WTC11 (cell line): Measurements from ENCODE around the gene ANKRD66. TPM values are rescaled to one million over a fixed set of nuclear protein-coding genes. Genes with fewer than 3 reads are reported as not detected.

ENCODE experiments used
- ATAC-seq: fragments of 200-7000 bp; cut with Tn5 transposase; 2 replicates; pipeline ENCODE4 v1.10.0; 2021; ENCODE audit warnings: mild to moderate bottlenecking, moderate library complexity
- CTCF ChIA-PET: fragments of 300-600 bp; sonication (Branson Sonifier 250); formaldehyde crosslinking; loops from one replicate; lab custom pipeline; 2021; ENCODE audit warnings: antibody characterized with exemption; lab: Charles Lee
- POLR2A ChIA-PET: fragments of 350-600 bp; sonication (Branson Sonifier 250); formaldehyde crosslinking; loops from one replicate; lab custom pipeline; 2021; ENCODE audit warnings: antibody characterized with exemption; lab: Charles Lee
- DNase-seq: peaks from one replicate; pipeline ENCODE4 v3.0.0; 2021; ENCODE audit warnings: low spot score
- H3K27ac Mint-ChIP-seq: 2 replicates; pipeline ENCODE4 v1.8.0; 2021; ENCODE audit warnings: mixed read lengths
- H3K27me3 Mint-ChIP-seq: 2 replicates; pipeline ENCODE4 v1.8.0; 2021; ENCODE audit warnings: low read depth, mild to moderate bottlenecking, moderate library complexity, mixed read lengths
- H3K36me3 Mint-ChIP-seq: 2 replicates; pipeline ENCODE4 v1.8.0; 2021; ENCODE audit warnings: mixed read lengths
- H3K4me1 Mint-ChIP-seq: 2 replicates; pipeline ENCODE4 v1.8.0; 2022; ENCODE audit warnings: mixed read lengths
- H3K4me3 Mint-ChIP-seq: 2 replicates; pipeline ENCODE4 v1.8.0; 2021; ENCODE audit warnings: mild to moderate bottlenecking, moderate library complexity, mixed read lengths
- H3K9me3 Mint-ChIP-seq: 2 replicates; pipeline ENCODE4 v1.8.0; 2021; ENCODE audit warnings: mixed read lengths
- AFF4 ChIP-seq: sonication (generic); formaldehyde crosslinking; IDR thresholded peaks from 2 replicates; pipeline ENCODE4 v1.8.1; 2023; ENCODE audit warnings: mild to moderate bottlenecking, missing genetic modification reagents, borderline replicate concordance
- ATF1 ChIP-seq: sonication (generic); formaldehyde crosslinking; IDR thresholded peaks from 2 replicates; pipeline ENCODE4 v1.8.1; 2023; ENCODE audit warnings: mild to moderate bottlenecking, moderate library complexity, missing genetic modification reagents
- ESRRA ChIP-seq: sonication (generic); formaldehyde crosslinking; IDR thresholded peaks from 2 replicates; pipeline ENCODE4 v1.8.1; 2022; ENCODE audit warnings: mild to moderate bottlenecking, missing genetic modification reagents, borderline replicate concordance
- GRHL2 ChIP-seq: fragments of 250-450 bp; sonication (Bioruptor Pico); IDR thresholded peaks from 2 replicates; pipeline ENCODE4 v1.8.0; 2022; ENCODE audit warnings: mild to moderate bottlenecking, moderate library complexity; ENCODE audit not compliant: insufficient replicate concordance, severe bottlenecking
- HMGA2 ChIP-seq: fragments of 250-450 bp; sonication (Bioruptor Pico); IDR thresholded peaks from 2 replicates; pipeline ENCODE4 v1.4.0; 2021; ENCODE audit warnings: mild to moderate bottlenecking, moderate library complexity
- KAT7 ChIP-seq: sonication (generic); formaldehyde crosslinking; IDR thresholded peaks from 2 replicates; pipeline ENCODE4 v1.8.1; 2023; ENCODE audit warnings: missing genetic modification reagents, mild to moderate bottlenecking, borderline replicate concordance
- MAX ChIP-seq: sonication (generic); formaldehyde crosslinking; IDR thresholded peaks from 2 replicates; pipeline ENCODE4 v1.8.0; 2022; ENCODE audit warnings: mild to moderate bottlenecking, missing genetic modification reagents
- PRRX2 ChIP-seq: fragments of 250-450 bp; sonication (Bioruptor Pico); IDR thresholded peaks from 2 replicates; pipeline ENCODE4 v1.8.0; 2021; ENCODE audit warnings: mild to moderate bottlenecking
- SMAD4 ChIP-seq: sonication (generic); formaldehyde crosslinking; IDR thresholded peaks from 2 replicates; pipeline ENCODE4 v1.8.0; 2022; ENCODE audit warnings: mild to moderate bottlenecking, missing genetic modification reagents
- TCF7 ChIP-seq: sonication (generic); formaldehyde crosslinking; IDR thresholded peaks from 2 replicates; pipeline ENCODE4 v1.8.0; 2022; ENCODE audit warnings: mild to moderate bottlenecking, low read depth, missing genetic modification reagents, moderate library complexity
- ZNF317 ChIP-seq: sonication (generic); formaldehyde crosslinking; IDR thresholded peaks from 2 replicates; pipeline ENCODE4 v1.8.1; 2023; ENCODE audit warnings: low read depth, mild to moderate bottlenecking, moderate library complexity, missing genetic modification reagents, borderline replicate concordance
- ZNF396 ChIP-seq: fragments of 250-450 bp; sonication (Bioruptor Pico); IDR thresholded peaks from 2 replicates; pipeline ENCODE4 v1.8.0; 2021; ENCODE audit warnings: mild to moderate bottlenecking, moderate library complexity, borderline replicate concordance
- ZNF532 ChIP-seq: fragments of 250-450 bp; sonication (Bioruptor Pico); IDR thresholded peaks from 2 replicates; pipeline ENCODE4 v1.9.0; 2021; ENCODE audit warnings: mild to moderate bottlenecking, borderline replicate concordance
- total RNA-seq: library from RNA; stranded (reverse); gene quantifications from 3 replicates; pipeline ENCODE4 v1.2.3, GENCODE V29; 2021
- TF ChIP-seq, protein P1 (sequence below): fragments of 200-600 bp; IDR thresholded peaks from 2 replicates; pipeline ENCODE4 v1.8.0; 2022; ENCODE audit warnings: antibody characterized with exemption
- TF ChIP-seq, protein P2 (sequence below): sonication (generic); formaldehyde crosslinking; IDR thresholded peaks from 2 replicates; pipeline ENCODE4 v1.8.0; 2022; ENCODE audit warnings: missing genetic modification reagents

Gene ANKRD66
- total RNA-seq, 1 experiment from 2014 or later: not detected

GRCh38 chr6:46772016-46772415 lies 25.3 kb downstream of the ANKRD66 start:
- no peak for TF ChIP-seq ZNF317 (CRISPR knock-in tag)
- TF ChIP-seq, protein P1, sequence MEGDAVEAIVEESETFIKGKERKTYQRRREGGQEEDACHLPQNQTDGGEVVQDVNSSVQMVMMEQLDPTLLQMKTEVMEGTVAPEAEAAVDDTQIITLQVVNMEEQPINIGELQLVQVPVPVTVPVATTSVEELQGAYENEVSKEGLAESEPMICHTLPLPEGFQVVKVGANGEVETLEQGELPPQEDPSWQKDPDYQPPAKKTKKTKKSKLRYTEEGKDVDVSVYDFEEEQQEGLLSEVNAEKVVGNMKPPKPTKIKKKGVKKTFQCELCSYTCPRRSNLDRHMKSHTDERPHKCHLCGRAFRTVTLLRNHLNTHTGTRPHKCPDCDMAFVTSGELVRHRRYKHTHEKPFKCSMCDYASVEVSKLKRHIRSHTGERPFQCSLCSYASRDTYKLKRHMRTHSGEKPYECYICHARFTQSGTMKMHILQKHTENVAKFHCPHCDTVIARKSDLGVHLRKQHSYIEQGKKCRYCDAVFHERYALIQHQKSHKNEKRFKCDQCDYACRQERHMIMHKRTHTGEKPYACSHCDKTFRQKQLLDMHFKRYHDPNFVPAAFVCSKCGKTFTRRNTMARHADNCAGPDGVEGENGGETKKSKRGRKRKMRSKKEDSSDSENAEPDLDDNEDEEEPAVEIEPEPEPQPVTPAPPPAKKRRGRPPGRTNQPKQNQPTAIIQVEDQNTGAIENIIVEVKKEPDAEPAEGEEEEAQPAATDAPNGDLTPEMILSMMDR: no peak
- no peak for TF ChIP-seq SMAD4 (CRISPR knock-in tag)
- no peak for TF ChIP-seq GRHL2 (CRISPR knock-in tag)
- TF ChIP-seq, all 79 proteins: peak for 0
- Mint-ChIP-seq H3K4me3 (no peak overlapping the region), H3K36me3 (no peaks in the 10 kb centered on the region; the same call in 1 of the 2 replicates), H3K4me1 (peaks cover 4% of the 10 kb centered on the region), H3K9me3 (peaks cover 14% of the 10 kb centered on the region), H3K27me3 (no peaks in the 10 kb centered on the region), H3K27ac (no peak overlapping the region)
- ChIA-PET CTCF (no interaction called here), POLR2A (no interaction called here)
- ATAC-seq: no peak
- DNase-seq: no peak

DNA sequence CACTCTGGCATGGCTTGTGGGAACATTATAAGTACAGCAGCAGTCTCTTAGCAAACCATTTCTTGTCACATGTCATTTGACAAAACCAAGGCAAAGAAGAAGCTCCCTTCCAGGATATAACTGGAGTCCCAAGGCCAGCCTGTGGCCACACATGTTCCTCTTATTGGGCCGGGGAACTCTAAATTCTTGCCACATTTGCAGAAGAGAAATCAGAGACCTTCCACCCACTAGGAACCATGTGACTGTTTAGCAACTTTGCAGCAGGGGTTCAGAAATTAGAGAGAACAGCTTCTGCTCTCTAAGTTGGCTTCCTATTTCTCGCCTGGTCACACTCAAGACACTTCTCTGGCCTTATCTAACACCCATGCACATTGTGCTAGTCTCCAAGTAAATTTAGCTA lies 26.0 kb downstream of the ANKRD66 start:
- no peak for TF ChIP-seq PRRX2
- TF ChIP-seq MAX: no peak
- no peak for TF ChIP-seq ZNF396 (CRISPR knock-in tag)
- ChIA-PET CTCF (no interaction called here), POLR2A (interaction anchor here (0.5 kb wide), 1 partner anchor 576 kb away, joined by 7 read pairs; no protein-coding TSS in a partner anchor)
- no peak for ATAC-seq
- Mint-ChIP-seq H3K36me3 (no peaks in the 10 kb centered on the region; the same call in 1 of the 2 replicates), H3K4me1 (peaks cover 4% of the 10 kb centered on the region), H3K27ac (no peak overlapping the region), H3K27me3 (no peaks in the 10 kb centered on the region), H3K4me3 (no peak overlapping the region), H3K9me3 (peaks cover 6% of the 10 kb centered on the region)
- no peak for DNase-seq

DNA sequence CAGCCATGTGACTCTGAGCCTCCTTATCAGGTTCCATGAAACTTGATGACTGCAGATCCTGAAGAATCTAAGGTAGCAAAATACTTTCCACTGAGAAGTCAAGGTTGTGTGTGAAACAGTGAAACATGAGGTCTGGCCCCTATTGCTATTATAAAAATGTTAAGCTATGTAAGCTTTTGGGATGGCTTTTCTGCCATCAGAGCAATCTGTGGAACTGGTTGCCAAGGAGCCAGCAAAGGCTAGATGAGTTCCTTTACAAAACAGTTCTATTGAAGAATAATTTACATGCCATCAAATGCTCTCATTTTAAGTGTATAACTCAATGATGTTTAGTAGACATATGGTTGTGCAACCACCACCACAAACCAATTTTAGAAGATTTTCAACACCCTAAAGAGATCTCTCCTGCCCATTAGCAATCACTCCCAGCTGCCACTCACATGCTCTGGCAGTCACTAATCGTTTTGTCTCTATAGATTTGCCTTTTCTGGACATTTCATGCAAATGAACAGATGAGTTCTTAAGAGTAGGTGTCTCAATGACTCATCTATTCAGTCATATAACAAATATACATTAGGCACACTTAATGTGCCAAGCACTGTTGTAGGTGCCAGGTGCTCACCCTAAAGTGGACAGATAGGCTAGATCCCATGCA lies 26.6 kb downstream of the ANKRD66 start:
- Mint-ChIP-seq H3K27me3 (no peaks in the 10 kb centered on the region), H3K36me3 (no peaks in the 10 kb centered on the region; the same call in 1 of the 2 replicates), H3K4me1 (peaks cover 4% of the 10 kb centered on the region), H3K4me3 (no peak overlapping the region), H3K27ac (no peak overlapping the region), H3K9me3 (peaks cover 4% of the 10 kb centered on the region; the same call in 1 of the 2 replicates)
- ATAC-seq (no peak), DNase-seq (no peak)
- ChIA-PET CTCF (no interaction called here), POLR2A (interaction anchor here (0.5 kb wide), 1 partner anchor 575 kb away, joined by 7 read pairs; no protein-coding TSS in a partner anchor)
- TF ChIP-seq ZNF532 (CRISPR knock-in tag): no peak
- no peak for TF ChIP-seq MAX
- TF ChIP-seq ESRRA (CRISPR knock-in tag): no peak
- TF ChIP-seq, protein P2, sequence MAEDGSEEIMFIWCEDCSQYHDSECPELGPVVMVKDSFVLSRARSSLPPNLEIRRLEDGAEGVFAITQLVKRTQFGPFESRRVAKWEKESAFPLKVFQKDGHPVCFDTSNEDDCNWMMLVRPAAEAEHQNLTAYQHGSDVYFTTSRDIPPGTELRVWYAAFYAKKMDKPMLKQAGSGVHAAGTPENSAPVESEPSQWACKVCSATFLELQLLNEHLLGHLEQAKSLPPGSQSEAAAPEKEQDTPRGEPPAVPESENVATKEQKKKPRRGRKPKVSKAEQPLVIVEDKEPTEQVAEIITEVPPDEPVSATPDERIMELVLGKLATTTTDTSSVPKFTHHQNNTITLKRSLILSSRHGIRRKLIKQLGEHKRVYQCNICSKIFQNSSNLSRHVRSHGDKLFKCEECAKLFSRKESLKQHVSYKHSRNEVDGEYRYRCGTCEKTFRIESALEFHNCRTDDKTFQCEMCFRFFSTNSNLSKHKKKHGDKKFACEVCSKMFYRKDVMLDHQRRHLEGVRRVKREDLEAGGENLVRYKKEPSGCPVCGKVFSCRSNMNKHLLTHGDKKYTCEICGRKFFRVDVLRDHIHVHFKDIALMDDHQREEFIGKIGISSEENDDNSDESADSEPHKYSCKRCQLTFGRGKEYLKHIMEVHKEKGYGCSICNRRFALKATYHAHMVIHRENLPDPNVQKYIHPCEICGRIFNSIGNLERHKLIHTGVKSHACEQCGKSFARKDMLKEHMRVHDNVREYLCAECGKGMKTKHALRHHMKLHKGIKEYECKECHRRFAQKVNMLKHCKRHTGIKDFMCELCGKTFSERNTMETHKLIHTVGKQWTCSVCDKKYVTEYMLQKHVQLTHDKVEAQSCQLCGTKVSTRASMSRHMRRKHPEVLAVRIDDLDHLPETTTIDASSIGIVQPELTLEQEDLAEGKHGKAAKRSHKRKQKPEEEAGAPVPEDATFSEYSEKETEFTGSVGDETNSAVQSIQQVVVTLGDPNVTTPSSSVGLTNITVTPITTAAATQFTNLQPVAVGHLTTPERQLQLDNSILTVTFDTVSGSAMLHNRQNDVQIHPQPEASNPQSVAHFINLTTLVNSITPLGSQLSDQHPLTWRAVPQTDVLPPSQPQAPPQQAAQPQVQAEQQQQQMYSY: no peak
- TF ChIP-seq AFF4 (CRISPR knock-in tag): no peak
- TF ChIP-seq KAT7 (CRISPR knock-in tag): no peak
- no peak for TF ChIP-seq ZNF396 (CRISPR knock-in tag)
- TF ChIP-seq HMGA2 (CRISPR knock-in tag): no peak
- TF ChIP-seq TCF7 (CRISPR knock-in tag): no peak
- TF ChIP-seq ATF1 (CRISPR knock-in tag): no peak
